ENCODE measurements around the gene EPHB6.

- TF ChIP-seq CTCF (IDR thresholded peaks at IDR 0.05): no peak
- no peak for TF ChIP-seq POLR2AphosphoS5 (IDR thresholded peaks at IDR 0.05)
- TF ChIP-seq EP300 (IDR thresholded peaks at IDR 0.05): no peak
- no peak for TF ChIP-seq POLR2A (IDR thresholded peaks at IDR 0.05)
Measured at GRCh38 chr7:142883571-142884285, 28.9 kb downstream of the EPHB6 start.

Measured in sigmoid colon (tissue), 4 donors.